Naive B cell (primary cell): ENCODE data around the gene DLL1. TPM values are rescaled to one million over a fixed set of nuclear protein-coding genes. Genes with fewer than 3 reads are reported as not detected.

Source experiments
- ATAC-seq, 2 donors: fragments of 150-1000 bp; cut with Tn5 transposase; 2 replicates each; pipeline ENCODE4 v1.10.0; 2021; ENCODE audit warnings: low read depth in 2 of 2, mild to moderate bottlenecking in 2 of 2, moderate library complexity in 2 of 2
- DNase-seq: peaks from one replicate; pipeline ENCODE4 v3.0.0; 2022
- H3K27ac Mint-ChIP-seq, 6 donors: one replicate each; pipeline ENCODE4 v1.8.0; 2020 to 2022; ENCODE audit warnings: mild to moderate bottlenecking in 6 of 6, mixed read lengths in 6 of 6, moderate library complexity in 5 of 6, inconsistent platforms in 2 of 6
- H3K27me3 Mint-ChIP-seq, 3 donors: one replicate each; pipeline ENCODE4 v1.8.0; 2021 to 2022; ENCODE audit warnings: mixed read lengths in 3 of 3, mild to moderate bottlenecking in 1 of 3
- H3K36me3 Mint-ChIP-seq, 2 donors: one replicate each; pipeline ENCODE4 v1.8.0; 2020 to 2022; ENCODE audit warnings: mixed read lengths in 2 of 2, inconsistent platforms in 1 of 2, mild to moderate bottlenecking in 1 of 2
- H3K4me1 Mint-ChIP-seq, 3 donors: one replicate each; pipeline ENCODE4 v1.8.0; 2020 to 2022; ENCODE audit warnings: mixed read lengths in 3 of 3, inconsistent platforms in 1 of 3, mild to moderate bottlenecking in 1 of 3, moderate library complexity in 1 of 3
- H3K4me3 Mint-ChIP-seq, 8 donors: one replicate each; pipeline ENCODE4 v1.8.0; 2020 to 2022; ENCODE audit warnings: mild to moderate bottlenecking in 8 of 8, mixed read lengths in 8 of 8, moderate library complexity in 8 of 8, inconsistent platforms in 2 of 8
- H3K9me3 Mint-ChIP-seq, 7 donors: one replicate each; pipeline ENCODE4 v1.8.0; 2020 to 2022; ENCODE audit warnings: mixed read lengths in 7 of 7, mild to moderate bottlenecking in 5 of 7, inconsistent platforms in 2 of 7, moderate library complexity in 1 of 7
- polyA plus RNA-seq, 6 donors: library from polyadenylated mRNA; unstranded; fragments of 300-500 nt; fragmentation: Illumina TruSeq; gene quantifications; one replicate each; pipeline ENCODE4 v1.2.3, GENCODE V29; 2021; ENCODE audit warnings: low read depth in 6 of 6

Gene DLL1
- polyA plus RNA-seq, 6 donors from 2014 or later, result 0.19 to 1.4 (median 0.98) TPM; not detected in 2

GRCh38 chr6:170248111-170248805 is 42.6 kb downstream of the DLL1 start:
- no peaks in the 10 kb centered on the region for H3K9me3 Mint-ChIP-seq
- H3K27ac Mint-ChIP-seq, result no peak overlapping the region
- ATAC-seq, result no peak
- no peak for DNase-seq
- H3K36me3 Mint-ChIP-seq, result no peaks in the 10 kb centered on the region
- H3K27me3 Mint-ChIP-seq, result peaks cover 6 to 38% (median 10%) of the 10 kb centered on the region in 3 donors
- no peak overlapping the region for H3K4me3 Mint-ChIP-seq
- no peaks in the 10 kb centered on the region for H3K4me1 Mint-ChIP-seq

DNA sequence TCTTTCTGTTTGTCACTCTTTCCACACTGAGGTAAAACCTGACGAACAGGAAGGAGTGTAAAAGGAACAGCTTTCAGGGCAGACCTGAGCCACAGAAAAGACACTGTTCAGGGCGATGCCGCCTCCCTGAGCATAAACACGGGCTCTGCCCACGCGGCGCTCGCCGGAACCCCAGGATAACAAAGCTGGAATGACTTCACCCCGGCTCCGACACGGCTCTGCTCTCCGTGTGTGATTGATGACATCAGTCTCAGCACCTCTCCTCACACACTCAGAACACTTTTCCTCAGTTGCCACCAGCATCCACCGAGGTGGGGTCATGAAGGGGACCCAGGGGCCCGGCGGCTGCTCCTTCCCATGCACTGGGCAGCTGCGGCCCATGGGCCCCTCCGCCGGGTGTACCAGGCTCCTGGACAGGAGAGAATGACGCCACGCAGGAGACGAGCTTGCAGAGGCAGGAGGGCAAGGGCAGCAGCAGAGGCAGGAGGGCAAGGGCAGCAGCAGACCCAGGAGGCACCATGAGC is 43.6 kb downstream of the DLL1 start:
- Mint-ChIP-seq H3K4me1 (no peaks in the 10 kb centered on the region), H3K36me3 (no peaks in the 10 kb centered on the region), H3K27ac (no peak overlapping the region), H3K9me3 (no peaks in the 10 kb centered on the region), H3K27me3 (peaks cover 6 to 38% (median 11%) of the 10 kb centered on the region in 3 donors), H3K4me3 (peak overlapping the region in 1 of 8 donors; percentile 54)
- DNase-seq (no peak), ATAC-seq (no peak)

GRCh38 chr6:170245475-170245992 is 45.3 kb downstream of the DLL1 start:
- Mint-ChIP-seq H3K27ac (no peak overlapping the region), H3K27me3 (peaks cover under 1 to 37% (median 11%) of the 10 kb centered on the region in 3 donors), H3K4me1 (no peaks in the 10 kb centered on the region), H3K36me3 (no peaks in the 10 kb centered on the region), H3K4me3 (no peak overlapping the region), H3K9me3 (peaks cover 0 to 3% (median 0%) of the 10 kb centered on the region in 7 donors)
- DNase-seq, result no peak
- ATAC-seq, result no peak

- no peak overlapping the region for H3K27ac Mint-ChIP-seq
- peaks cover 0 to 3% (median 0%) of the 10 kb centered on the region in 7 donors for H3K9me3 Mint-ChIP-seq
- H3K36me3 Mint-ChIP-seq, result no peaks in the 10 kb centered on the region
- ATAC-seq (no peak), DNase-seq (no peak)
- no peak overlapping the region for H3K4me3 Mint-ChIP-seq
- H3K27me3 Mint-ChIP-seq, result peaks cover 0 to 38% (median 11%) of the 10 kb centered on the region in 3 donors
- no peaks in the 10 kb centered on the region for H3K4me1 Mint-ChIP-seq
These were observed 46.0 kb downstream of the DLL1 start for GRCh38 chr6:170244721-170245474.

GRCh38 chr6:170243791-170244291 is 47.0 kb downstream of the DLL1 start:
- no peaks in the 10 kb centered on the region for H3K4me1 Mint-ChIP-seq
- peaks cover 0 to 32% (median 11%) of the 10 kb centered on the region in 3 donors for H3K27me3 Mint-ChIP-seq
- peak overlapping the region in 1 of 6 donors; percentile 37 for H3K27ac Mint-ChIP-seq
- no peaks in the 10 kb centered on the region for H3K36me3 Mint-ChIP-seq
- peak overlapping the region in 1 of 8 donors; percentile 15 for H3K4me3 Mint-ChIP-seq
- ATAC-seq, result no peak
- H3K9me3 Mint-ChIP-seq, result peaks cover 0 to 3% (median 0%) of the 10 kb centered on the region in 7 donors
- no peak for DNase-seq

DNA sequence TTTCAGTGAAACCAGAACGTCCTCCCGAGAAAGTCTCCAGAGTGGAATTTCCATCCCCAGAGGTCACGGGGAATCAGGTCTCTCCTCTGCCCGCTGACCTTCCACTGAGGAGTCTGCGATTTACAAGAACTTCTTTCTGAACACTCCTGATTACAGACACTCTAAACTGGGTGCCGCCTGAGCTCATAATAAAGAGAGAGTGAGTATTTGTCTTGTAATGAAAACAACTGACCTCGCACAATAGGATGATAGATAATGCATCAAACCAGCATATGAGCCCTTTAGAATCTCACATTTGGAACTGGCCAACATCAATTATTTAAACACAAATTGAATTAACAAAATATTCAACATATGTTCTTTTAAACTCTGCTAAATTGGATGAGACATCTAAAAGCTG is 47.5 kb downstream of the DLL1 start:
- DNase-seq, result no peak
- no peaks in the 10 kb centered on the region for H3K36me3 Mint-ChIP-seq
- peaks cover 0 to 28% (median 11%) of the 10 kb centered on the region in 3 donors for H3K27me3 Mint-ChIP-seq
- H3K4me3 Mint-ChIP-seq, result no peak overlapping the region
- H3K27ac Mint-ChIP-seq, result no peak overlapping the region
- no peaks in the 10 kb centered on the region for H3K4me1 Mint-ChIP-seq
- H3K9me3 Mint-ChIP-seq, result peaks cover 0 to 3% (median 0%) of the 10 kb centered on the region in 7 donors
- no peak for ATAC-seq

DNA sequence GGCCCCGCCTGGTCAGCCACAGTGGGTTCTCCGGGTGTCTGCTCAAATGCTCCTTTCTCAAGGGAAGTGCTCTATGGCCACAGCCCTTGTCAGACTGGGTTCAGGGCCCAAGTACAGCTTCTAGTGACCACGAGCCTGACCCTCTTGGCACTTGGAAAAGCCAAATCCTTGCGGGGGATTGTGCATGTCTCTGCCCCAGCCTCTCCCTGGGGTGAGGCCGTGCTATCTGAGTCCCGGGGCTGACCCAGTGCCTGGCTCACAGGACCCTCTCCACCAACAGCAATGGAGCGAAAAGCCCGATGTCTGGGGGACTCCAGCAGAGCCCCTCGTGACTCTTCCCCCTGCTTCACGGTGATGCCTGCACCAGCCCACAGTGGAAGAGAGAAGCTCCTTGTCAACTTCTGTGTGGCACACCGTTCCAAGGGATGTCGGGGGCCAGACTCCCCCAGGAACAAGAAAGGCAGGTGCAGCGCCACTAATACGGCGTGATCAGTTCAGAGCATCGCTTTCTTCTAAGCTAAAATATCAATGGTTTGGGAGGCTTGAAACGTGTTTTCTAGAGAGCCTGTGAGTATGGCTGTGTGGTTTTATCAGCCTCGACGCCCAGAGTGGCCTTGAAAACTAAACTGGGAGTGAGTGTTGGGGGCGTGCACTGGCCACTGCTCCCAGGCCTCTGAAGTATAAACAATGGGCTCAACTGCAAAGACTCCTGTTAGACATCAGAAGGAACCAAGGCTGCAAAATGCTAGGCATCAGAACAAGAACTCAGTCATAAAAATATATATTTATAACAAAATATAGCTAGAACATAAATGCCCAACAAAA is 51.9 kb downstream of the DLL1 start:
- DNase-seq (no peak), ATAC-seq (no peak)
- no peaks in the 10 kb centered on the region for H3K36me3 Mint-ChIP-seq
- no peaks in the 10 kb centered on the region for H3K4me1 Mint-ChIP-seq
- H3K4me3 Mint-ChIP-seq, result no peak overlapping the region
- peaks cover 0 to 3% (median 0%) of the 10 kb centered on the region in 7 donors for H3K9me3 Mint-ChIP-seq
- H3K27me3 Mint-ChIP-seq, result peaks cover 0 to 20% (median 18%) of the 10 kb centered on the region in 3 donors
- H3K27ac Mint-ChIP-seq, result no peak overlapping the region

DNA sequence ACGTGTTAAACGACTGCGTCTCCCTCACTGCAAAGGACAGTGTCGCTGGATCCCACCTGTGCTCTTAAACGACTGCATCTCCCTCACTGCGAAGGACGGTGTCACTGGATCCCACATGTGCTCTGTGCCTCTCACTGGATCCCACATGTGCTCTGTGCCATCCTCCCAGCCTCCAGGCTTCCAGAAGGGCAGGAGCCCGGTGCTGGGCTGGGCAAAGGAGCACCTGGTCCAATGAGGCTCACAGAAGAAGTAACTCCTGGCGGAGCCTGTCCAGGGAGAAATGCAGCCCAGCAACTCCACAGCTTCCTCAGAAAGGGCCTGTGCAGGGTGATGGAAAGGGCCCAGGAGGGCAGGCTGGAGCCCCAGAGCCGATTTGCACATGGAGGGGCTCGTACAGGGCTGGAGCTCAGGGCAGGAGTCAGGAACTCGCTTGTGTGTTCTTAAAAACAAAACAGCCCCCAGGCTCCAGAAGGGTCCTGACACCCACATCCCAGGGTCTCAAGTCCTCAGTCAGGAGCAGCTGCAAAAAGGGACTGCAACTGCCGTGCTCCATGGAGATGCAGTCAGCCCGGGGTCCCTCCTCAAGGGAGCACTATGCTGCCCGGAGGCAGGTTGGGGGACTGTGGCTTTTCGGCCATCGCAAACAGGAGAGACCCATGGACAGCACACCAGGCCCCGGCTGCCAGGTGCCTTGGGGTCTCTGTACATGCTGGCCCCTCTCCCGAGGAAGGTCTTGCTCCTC is 52.7 kb downstream of the DLL1 start:
- peaks cover 0 to 3% (median 0%) of the 10 kb centered on the region in 7 donors for H3K9me3 Mint-ChIP-seq
- no peaks in the 10 kb centered on the region for H3K4me1 Mint-ChIP-seq
- ATAC-seq, result no peak
- peaks cover 0 to 17% (median 11%) of the 10 kb centered on the region in 3 donors for H3K27me3 Mint-ChIP-seq
- no peak for DNase-seq
- no peaks in the 10 kb centered on the region for H3K36me3 Mint-ChIP-seq
- no peak overlapping the region for H3K27ac Mint-ChIP-seq
- no peak overlapping the region for H3K4me3 Mint-ChIP-seq

GRCh38 chr6:170236131-170236836 is 54.6 kb downstream of the DLL1 start:
- Mint-ChIP-seq H3K9me3 (no peaks in the 10 kb centered on the region), H3K27ac (peak overlapping the region in 1 of 6 donors; percentile 78)

DNA sequence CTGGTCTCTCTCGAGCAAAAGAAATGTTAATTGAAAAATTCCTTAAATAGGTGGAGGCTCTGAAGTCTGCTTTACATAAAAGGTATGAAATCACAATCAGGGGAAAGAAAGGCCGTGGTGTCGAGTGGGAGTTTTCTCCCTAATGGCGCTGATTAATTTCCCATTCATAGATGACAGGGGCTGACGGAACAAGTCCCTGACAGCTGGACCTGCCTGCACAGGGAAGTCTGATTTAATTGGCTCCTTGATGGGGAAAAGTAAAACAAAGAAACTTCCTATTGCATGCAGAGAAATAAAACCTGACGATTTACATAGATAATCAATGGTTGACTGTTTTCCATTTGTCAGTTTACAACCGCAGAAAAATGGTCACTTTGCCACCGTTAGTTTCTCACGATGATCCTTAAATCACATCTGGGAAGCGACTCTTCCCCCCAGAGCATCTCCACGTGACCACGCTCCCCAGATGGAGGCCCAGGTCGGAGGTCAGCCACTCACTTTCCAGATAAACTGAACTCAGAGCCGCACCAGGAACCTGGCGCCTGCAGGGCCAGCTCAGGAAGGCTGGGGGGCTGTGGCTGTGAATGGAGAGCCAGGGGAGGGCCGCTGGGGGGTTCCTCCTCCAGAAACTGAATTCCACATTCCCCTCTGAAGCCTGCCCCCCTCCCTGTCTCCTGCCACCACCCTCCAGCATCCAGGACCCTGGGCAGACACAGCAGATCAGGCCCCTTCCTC is 55.3 kb downstream of the DLL1 start:
- H3K27me3 Mint-ChIP-seq, result peaks cover 0 to 13% (median 6%) of the 10 kb centered on the region in 3 donors
- no peak overlapping the region for H3K4me3 Mint-ChIP-seq
- DNase-seq (no peak), ATAC-seq (no peak)
- no peaks in the 10 kb centered on the region for H3K9me3 Mint-ChIP-seq
- H3K36me3 Mint-ChIP-seq, result no peaks in the 10 kb centered on the region
- no peaks in the 10 kb centered on the region for H3K4me1 Mint-ChIP-seq
- H3K27ac Mint-ChIP-seq, result no peak overlapping the region

More at GRCh38 chr6:170236131-170236836, 54.6 kb downstream of the DLL1 start:
- DNase-seq, result no peak
- H3K4me3 Mint-ChIP-seq, result no peak overlapping the region
- no peaks in the 10 kb centered on the region for H3K36me3 Mint-ChIP-seq
- no peaks in the 10 kb centered on the region for H3K4me1 Mint-ChIP-seq
- ATAC-seq, result no peak
- peaks cover 0 to 13% (median 6%) of the 10 kb centered on the region in 3 donors for H3K27me3 Mint-ChIP-seq

- Mint-ChIP-seq H3K27ac (no peak overlapping the region), H3K36me3 (no peaks in the 10 kb centered on the region), H3K27me3 (peaks cover 0 to 6% (median 6%) of the 10 kb centered on the region in 3 donors), H3K4me3 (no peak overlapping the region), H3K4me1 (no peaks in the 10 kb centered on the region), H3K9me3 (no peaks in the 10 kb centered on the region)
- ATAC-seq, result no peak
- DNase-seq, result no peak
These were observed 56.5 kb downstream of the DLL1 start for GRCh38 chr6:170234419-170234818.
